NCI-H524 (cell line): ENCODE data around the gene XRCC4.

Experiments
- DNase-seq, 2 experiments: peaks; one replicate each; lab custom pipeline; 2025; lab: John Stamatoyannopoulos, UW

Gene XRCC4

DNA sequence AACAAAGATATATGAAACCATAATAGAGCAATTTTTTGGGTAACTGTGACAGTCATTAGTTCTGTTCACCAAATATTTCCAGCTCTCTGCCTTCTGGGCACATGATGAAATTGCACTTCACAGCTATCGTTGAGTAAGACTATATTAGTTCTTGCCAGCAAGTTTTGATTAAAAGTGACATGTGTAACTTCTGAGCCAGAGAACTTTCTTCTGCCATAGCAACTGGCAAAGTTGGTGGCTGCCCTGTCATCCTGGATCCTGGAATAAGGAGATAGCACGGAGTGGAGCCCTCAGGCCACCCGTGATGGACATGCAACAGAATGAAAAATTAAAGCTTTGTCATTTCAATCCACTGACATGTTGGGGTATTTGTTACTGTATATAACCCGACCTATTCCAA lies 199.8 kb downstream of the XRCC4 start:
- DNase-seq = no peak

DNA sequence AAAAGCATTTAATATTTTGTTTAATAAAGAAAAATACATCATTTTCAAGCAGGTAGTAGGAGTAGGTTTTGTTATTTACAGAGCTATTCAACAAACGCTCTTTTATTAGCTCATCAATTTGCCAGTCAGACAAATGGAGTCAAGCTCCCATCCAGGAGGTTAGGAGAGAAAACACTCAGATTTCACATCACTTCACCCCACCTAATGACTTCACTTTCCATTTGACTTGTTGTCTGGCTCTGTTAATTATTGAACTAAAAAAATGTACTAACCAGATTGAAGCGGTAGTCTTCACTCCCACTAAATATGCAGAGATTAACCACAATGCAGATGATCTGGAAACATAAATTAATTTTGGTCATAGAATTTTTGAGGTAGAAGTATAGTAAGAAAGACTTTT lies 200.6 kb downstream of the XRCC4 start:
- no peak for DNase-seq

DNA sequence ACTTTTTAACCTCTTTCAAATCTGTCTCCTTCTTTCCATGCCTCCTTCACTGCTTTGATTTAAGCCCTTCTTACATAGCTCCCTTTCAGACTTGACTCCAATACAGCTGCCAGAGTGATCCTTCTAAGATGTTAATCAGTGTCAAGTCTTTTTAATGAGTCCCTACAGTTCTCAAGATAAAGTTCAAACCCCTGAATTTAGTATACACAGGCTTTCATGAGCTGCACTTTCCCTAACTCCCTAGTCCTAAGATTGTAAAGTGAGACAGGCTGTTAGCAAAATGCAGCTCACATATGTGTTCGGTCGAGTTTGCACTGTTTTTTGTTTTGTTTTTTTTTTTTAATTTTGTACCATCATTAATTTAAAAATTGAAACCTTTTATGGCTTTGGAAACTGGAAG lies 203.8 kb downstream of the XRCC4 start:
- DNase-seq = no peak

DNA sequence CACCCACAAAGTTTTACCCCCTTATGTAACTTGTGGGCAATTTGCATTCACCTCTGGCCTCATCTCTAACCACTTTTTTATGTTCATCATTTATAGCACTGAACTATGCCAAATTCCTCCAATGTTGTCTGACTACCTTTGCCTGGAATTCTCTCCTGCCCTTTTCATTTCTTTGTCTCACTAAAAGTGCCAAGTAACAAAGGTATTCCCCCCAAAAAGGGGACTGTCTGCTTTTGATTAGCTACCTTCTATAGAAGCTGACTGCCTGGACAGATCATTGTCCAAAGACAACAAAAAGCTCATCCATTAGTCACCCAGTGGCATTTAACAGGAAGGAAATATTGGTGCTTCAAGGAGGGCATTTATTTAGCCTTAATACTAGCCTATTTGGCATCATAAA lies 204.3 kb downstream of the XRCC4 start:
- DNase-seq = no peak

DNA sequence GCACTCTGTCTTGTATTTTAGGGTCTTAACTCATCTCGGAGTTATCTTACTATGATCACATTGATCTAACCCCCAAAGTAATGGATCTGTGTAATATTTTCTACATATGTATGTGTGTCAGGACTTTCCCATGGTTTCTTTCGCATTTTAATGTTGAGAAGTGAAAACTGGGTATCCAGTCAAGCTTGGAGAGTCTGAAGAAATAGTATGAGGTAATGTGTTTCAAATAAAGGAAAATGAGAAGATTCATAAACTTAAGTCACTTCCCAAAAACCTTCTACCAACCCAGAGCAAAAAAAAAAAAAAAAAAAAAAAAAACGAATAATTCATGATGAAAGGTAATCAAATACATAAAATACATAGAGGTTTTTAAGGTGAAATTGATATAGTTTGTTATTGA lies 206.4 kb downstream of the XRCC4 start:
- no peak for DNase-seq

DNA sequence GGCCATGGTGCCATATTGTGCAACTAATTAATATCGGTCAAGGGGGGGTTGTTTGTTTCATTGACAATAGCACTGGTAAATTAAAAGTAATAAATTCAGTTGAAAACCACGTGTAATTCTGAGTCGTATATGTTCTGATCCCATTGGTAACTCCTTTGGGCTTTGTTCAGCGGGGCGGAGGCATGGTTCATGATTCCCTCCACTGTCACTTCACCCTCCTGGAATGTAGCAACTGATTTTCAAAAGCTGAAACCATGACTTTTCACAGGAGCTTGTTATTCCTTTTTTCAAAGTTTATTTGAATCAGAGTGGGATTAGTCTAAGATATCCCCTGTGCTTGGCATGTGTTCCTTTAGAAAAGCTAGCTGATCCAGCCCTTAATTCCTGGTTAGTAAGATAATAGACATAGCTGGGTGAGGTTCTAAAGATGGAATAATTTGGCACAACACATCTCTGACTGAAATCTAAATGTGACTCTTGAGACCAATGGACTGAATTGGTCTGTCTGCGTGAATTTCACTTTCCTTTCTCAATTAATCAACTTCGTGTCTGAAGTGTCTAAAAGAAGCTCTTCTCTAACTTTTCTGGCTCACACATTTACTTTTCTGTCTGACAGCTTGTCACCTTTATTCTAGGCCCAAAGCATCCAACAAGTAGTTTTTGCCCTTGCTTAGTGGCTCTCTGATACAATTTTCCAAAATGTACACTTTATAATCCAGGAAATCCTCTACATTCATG lies 208.5 kb downstream of the XRCC4 start:
- DNase-seq = no peak

DNA sequence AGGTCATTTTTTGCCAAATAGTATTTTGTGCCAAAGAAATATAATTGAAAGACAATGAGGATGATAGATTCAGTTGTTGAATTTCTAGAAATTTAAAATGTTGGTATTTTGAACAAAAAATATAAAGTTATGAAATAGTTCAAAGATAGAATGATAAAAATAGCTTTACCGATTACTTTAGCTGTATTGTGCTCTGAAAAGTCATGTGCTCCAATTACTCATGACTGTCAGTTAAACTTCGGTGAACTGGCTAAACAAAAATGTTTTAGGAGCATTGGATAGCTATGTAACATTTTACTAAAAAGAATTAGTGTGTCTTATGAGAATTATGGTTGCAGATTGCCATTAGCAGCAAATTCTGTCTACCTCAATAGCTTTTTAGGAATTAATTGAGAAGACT lies 216.9 kb downstream of the XRCC4 start:
- no peak for DNase-seq

DNA sequence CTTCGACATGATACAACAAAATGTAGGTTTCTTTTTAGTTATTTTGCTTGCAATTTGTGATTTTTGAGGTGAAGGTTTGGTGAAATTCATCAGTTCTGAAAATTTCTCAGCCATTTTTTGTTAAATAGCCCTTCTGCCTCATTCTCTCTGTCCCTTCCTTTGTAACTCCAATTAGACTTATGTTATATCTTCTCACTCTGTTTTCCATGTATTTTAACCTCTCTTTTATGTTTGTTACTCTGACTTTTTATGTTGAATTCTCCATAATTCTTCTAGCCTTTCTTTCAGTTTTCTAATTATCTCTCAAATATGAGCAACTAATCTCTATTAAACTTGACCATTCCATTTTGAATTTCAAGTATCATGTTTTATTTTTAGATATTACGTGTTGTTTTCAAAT lies 222.0 kb downstream of the XRCC4 start:
- DNase-seq = no peak

DNA sequence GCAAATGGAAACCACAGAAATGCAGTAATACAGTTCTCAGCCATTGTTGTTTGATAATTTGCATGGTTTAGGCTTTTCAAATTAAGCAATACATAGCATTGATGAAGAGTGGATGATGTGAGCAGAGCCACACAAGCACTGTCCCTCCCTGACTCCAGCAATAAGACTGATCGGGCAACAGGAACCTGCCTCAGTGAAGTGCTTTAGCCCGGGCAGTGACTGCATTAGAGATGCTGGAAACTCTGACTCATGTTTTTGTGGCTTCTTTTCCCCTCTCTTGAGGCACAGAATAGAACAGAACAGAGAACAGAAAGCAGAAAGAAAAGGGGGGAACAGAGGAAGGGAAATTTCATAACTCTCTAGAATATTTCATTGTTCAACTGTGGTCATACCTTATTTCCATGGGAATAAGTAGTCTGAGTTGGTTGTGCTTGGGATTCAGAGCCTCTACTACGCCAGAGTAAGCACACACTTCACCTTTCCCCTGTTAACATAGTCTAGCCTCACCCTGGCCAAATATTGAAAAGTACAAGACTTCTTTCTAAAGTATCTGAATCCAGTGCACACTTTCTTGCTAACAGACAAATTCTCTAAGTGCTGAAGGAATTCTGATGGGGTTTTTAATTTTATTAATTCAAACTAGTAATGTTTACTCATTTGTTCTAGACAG lies 229.4 kb downstream of the XRCC4 start:
- no peak for DNase-seq

DNA sequence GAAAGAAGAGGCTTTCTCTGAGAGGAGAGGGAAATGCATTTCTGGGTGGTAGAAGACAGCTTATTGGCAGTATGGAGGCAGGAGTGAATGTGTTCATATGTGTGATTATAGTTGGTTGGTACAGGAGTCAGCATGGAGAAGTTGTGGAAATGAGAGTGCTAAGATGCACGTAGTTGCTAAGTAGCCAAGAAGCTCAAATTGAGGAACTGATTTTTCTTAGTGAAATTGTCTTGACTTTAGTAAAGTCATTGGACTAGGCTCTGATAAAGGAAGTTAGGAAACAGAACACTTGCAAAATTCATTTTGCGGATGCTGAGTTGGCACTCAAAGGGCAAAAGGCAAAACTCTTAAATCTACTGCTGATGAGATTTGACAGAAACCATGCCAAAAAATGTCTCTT lies 235.3 kb downstream of the XRCC4 start:
- DNase-seq = no peak

DNA sequence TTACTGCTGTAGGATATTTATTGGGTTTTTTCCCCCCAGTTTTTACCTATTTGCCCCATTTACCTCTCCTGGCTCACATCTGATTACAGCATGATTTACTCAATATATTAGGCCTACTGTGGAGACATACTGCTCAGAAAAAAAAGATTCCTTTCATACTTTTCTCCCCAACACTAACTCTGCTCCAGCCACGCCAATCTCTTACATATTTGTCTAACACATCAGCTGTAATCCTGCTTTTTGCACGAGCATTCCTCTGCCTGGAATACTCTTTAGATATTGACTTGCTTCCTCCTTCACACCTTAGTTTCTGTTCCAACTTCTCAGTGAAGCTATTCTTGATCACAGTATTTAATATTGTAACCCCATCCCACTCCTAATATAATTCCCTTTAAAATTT lies 236.1 kb downstream of the XRCC4 start:
- no peak for DNase-seq

DNA sequence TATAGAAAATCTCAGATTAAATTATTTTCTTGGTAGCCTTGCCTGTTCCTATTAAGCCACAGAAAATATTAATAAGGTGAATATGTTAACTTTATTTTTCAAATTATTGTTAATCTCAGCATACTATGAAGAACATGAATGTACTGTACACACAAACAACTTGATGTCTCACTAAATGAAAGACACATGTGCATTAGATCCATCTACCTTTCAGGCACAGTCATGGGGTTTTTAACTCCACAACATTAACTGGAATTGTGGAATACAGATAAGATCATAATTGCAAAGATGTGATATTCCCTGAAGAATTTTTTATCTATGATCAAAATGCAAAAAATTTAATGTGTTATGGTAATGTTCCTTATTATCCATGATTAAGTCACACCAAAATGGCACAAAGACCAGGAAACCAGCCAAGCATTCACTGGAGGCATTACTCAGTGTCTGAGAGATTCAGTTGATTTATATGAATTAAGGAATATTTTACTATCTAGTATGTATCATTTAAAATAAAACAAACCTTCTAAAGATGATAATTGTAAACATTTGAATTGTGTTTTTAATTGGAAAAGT lies 244.2 kb downstream of the XRCC4 start:
- DNase-seq = no peak

DNA sequence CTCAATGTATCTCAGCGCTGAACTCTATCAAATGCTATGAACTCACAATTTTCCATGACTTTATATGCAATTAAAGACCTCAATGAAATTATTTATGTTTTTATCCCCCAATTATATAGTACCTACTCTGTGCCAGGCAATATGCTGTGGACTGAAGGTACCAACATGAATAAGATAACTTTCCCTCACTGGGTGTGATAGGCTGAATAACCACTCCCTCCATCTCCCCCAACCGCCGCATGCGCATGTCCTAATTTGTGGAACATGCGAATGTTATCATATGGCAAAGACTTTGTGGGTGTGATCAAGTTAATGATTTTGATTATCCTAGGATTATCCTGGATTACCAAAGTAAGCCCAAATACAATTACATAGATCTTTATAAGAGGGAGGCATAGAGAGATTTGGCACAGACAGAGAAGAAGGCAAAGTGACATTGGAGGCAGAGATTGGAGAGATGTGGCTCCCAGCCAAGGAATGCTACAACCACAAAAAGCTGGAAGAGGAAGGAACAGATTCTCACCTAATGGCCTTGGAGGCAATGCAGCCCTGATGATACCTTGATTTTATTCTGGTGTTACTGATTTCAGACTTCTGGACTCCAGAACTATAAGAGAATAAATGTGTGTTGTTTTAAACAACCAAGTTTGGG lies 245.1 kb downstream of the XRCC4 start:
- DNase-seq = peak in 1 of 2 experiments; percentile 21

DNA sequence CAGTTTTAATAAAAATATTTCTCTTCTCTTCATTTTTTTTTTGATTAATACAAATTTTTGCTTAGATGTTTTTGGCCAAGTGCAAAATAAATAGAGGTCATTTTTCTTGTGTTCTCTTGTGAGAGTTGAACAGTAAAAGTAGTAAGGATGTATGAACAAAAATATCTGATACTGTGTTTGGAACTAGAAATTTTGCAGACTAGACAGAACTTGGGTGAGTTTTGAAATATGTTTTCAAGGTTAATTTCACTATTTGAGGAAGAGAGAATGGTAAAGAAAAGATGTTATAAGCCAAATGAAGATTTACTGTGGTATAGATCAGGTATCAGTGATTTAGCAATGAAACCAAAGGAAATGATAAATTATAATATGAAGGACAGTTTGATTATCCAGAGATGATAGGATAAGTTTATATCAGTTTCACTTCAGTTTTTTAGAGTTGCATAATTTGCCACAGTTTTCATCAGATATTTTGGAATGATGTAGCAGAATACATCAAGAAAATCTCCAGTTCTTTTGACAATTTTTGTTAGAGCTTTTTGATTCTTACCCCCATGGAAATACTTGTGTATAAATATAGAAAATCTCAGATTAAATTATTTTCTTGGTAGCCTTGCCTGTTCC lies 246.3 kb downstream of the XRCC4 start:
- no peak for DNase-seq

DNA sequence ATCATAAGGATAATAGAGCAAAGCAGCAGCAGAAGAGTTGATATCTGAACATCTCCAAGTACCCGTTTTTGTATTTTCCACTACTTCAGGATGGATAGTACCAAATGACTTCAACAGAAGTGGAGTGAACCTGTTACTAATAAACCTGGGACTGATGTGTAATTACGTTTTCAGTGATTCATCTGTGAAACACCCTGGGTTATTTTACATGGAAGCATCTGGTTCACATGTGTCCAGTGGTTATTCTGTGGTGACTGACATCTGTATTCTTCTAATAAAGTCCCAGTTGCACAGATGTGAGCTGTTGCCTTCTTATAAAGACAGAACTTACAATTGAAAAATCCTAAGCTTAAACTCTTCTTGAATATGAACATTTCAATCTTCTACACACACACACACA lies 254.5 kb downstream of the XRCC4 start:
- no peak for DNase-seq

DNA sequence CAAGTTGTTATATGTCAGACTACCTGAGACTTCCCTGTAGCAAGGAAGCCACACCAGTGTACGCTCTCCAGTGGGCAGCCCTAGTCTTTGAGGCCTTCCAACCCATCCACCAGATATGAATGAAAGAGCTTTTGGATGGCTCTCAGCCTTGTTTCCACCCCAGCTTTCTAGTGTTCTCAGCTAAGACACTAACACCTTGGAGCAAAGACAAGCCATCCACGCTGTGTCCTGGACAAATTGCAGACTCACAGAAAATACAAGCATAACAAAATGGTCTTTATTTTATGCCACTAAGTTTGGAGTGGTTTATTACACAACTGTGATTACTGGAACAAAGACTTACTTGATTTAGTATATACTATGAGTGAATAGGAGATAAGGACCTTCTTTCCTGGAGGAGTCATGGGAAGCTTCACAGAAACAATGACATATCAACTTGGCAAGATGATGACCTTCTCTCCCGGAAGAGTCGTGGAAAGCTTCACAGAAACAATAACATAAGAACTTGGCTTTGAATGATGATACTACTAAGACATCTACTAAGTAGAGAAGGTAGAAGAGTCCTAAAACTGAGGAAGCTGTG lies 260.2 kb downstream of the XRCC4 start:
- no peak for DNase-seq

DNA sequence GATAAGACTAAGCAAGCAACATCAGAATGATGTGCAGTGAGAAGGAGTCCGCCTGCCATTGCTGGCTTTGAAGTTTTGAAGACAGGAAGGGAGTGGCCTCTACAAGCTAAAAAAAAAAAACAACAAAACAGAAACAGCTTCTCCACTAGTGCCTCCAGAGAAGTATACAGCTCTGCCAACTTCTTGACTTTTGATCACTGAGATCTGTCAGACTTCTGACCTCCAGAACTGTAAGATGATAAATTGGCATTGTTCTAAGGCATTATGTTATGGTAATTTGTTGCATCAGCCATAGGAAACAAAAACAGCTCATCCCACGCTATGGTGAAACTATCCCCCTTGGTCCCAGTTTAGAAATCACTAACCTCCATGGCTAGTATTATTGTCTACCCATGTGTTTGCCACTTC lies 263.2 kb downstream of the XRCC4 start:
- DNase-seq = no peak

DNA sequence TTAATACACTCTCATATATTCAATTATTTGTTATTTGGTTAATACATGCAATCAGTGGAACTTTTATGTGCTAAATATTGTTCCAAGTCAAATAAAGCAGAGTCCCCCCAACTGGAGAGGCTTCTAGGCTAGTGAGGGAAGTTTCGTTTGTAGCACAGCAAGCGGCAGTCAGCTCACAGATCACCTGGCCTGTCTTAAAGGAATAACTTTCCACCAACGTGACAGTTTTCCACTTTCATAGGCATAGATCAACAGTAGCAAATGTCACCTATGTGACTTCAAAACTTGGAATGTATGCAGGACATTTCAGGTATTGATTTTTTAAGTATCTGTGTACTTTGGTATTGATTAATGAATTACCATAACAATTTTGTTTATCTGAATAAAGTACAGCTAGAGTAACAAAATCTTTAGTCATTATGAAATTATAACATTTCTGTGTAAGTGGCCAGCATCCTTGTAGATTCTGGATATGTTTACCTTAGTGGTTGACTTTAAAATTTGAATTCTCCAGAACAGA lies 264.5 kb downstream of the XRCC4 start:
- DNase-seq = no peak

DNA sequence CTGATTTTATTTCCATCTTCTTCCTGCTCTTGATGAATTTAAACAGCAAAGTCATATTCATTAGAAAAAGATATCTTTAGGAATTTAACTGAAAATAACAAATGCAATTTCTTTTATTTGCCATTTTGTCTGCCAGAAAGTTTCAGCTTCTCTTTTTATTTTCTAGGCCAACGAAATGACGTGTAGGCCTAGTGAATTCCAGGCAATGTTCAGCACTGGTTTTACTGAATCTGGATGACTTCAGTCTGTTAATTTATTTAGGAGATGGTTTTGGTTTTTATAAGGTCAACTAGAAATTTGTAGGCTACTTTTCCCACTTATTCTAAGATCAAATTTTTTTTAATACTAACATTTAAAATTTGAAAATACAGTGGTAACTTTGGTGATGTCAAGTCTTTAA lies 265.1 kb downstream of the XRCC4 start:
- DNase-seq = no peak

DNA sequence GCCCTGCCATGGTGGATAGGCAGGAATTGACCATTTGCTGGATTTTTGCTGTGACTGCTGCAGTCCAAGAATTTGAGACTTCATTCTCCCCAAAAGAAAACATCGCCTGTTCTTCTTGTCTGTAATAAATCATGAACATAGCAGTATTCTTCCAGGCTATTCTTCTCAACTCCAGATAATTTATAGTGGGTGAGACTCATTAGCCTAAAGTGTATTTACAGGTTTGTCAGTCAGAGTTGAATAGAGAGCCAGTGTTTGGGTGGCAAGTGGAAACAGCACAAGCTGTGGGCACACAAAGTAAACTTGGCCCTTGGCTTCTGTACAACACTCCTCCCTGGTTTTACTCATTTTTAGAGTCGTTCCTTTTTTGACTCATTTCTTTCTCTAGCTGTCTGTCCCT lies 266.0 kb downstream of the XRCC4 start:
- no peak for DNase-seq

DNA sequence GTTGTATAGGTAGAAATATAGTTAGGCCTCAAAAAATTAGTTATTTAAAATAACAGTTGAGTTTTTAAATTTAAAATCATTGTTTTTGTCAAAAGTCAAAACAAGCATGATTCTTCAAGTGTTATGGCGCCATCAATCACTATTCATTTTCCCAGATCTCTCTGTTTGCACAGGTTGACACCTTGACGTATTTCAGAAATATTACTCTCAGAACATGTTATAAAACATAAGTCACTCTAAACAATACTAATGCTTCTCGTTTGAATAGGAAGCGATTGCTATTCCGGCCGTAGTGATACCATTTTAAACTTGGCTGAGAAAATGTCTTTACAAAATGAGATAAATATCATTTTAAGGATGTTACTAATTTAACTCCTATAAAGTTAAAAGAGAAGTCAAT lies 268.1 kb downstream of the XRCC4 start:
- no peak for DNase-seq

DNA sequence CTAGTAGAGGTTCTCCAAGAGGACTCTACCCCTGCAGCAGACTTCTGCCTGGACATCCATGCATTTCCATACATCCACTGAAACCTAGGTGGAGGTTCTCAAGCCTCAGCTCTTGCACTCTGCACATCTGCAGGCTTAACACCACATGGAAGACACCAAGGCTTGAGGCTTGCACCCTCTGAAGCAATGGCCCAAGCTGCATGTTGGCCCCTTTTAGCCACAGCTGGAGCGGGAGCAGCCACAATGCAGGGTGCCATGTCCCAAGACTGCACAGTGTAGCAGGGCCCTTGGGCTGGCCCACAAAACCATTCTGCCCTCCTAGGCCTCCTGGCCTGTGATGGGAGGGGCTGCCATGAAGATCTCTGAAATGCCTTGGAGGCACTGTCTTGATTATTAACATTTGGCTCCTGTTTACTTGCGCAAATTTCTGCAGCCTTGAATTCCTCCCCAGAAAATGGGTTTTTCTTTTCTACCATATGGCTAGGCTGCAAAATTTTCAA lies 271.0 kb downstream of the XRCC4 start:
- no peak for DNase-seq
